IPS DF 4.7 (cell line): ENCODE measurements around the gene IGF1R.

Experiments
- DNase-seq: peaks from one replicate; pipeline ENCODE4 v3.0.0-alpha.2; 2013; ENCODE audit warnings: low spot score; ENCODE audit errors: extremely low read depth

Gene IGF1R

GRCh38 chr15:98774756-98775497 lies 126.6 kb downstream of the IGF1R start:
- no peak for DNase-seq

- DNase-seq: no peak
These were observed 127.3 kb downstream of the IGF1R start for GRCh38 chr15:98775498-98776230.

GRCh38 chr15:98776607-98777281 lies 128.4 kb downstream of the IGF1R start:
- DNase-seq: no peak

GRCh38 chr15:98777426-98777825 lies 129.1 kb downstream of the IGF1R start:
- DNase-seq: no peak

- no peak for DNase-seq
These were observed 130.1 kb downstream of the IGF1R start for GRCh38 chr15:98778263-98778959.

- no peak for DNase-seq
These were observed 130.6 kb downstream of the IGF1R start for GRCh38 chr15:98778960-98779359.

- DNase-seq: peak; percentile 76
These were observed 131.2 kb downstream of the IGF1R start for GRCh38 chr15:98779463-98780071.

- DNase-seq: no peak
These were observed 133.5 kb downstream of the IGF1R start for GRCh38 chr15:98781838-98782237.

GRCh38 chr15:98782801-98783200 lies 134.5 kb downstream of the IGF1R start:
- DNase-seq: no peak

GRCh38 chr15:98785431-98785806 lies 137.1 kb downstream of the IGF1R start:
- DNase-seq: no peak

GRCh38 chr15:98785807-98786621 lies 137.7 kb downstream of the IGF1R start:
- DNase-seq: no peak

GRCh38 chr15:98786717-98787116 lies 138.4 kb downstream of the IGF1R start:
- no peak for DNase-seq

- no peak for DNase-seq
These were observed 138.9 kb downstream of the IGF1R start for GRCh38 chr15:98787194-98787593.

GRCh38 chr15:98787936-98788757 lies 139.8 kb downstream of the IGF1R start:
- no peak for DNase-seq

- DNase-seq: no peak
These were observed 140.7 kb downstream of the IGF1R start for GRCh38 chr15:98789020-98789419.

GRCh38 chr15:98790270-98790669 lies 141.9 kb downstream of the IGF1R start:
- DNase-seq: no peak

- DNase-seq: no peak
These were observed 142.8 kb downstream of the IGF1R start for GRCh38 chr15:98791046-98791701.

- no peak for DNase-seq
These were observed 143.8 kb downstream of the IGF1R start for GRCh38 chr15:98792117-98792516.

- DNase-seq: no peak
These were observed 145.9 kb downstream of the IGF1R start for GRCh38 chr15:98794211-98794610.
